HEK293 (cell line): ENCODE data around the gene FBXL7.

Source experiments
- ZBTB1 ChIP-seq: fragments of 450-650 bp; formaldehyde crosslinking; IDR thresholded peaks from 2 replicates; pipeline ENCODE4 v1.5.1; 2016; ENCODE audit warnings: missing biosample characterization, missing genetic modification characterization
- ZNF274 ChIP-seq, 2 experiments: fragments of 200-500 bp in 1 of 2; fragments of 450-650 bp in 1 of 2; sonication (Bioruptor generic) in 1 of 2; formaldehyde crosslinking in 1 of 2; IDR thresholded peaks; 2 replicates each; pipeline versions ENCODE4 v1.5.1 to v1.6.1; 2014 to 2016; ENCODE audit warnings: borderline replicate concordance in 1 of 2, inconsistent platforms in 1 of 2, low read length in 1 of 2, missing biosample characterization in 1 of 2, missing genetic modification characterization in 1 of 2

DNA sequence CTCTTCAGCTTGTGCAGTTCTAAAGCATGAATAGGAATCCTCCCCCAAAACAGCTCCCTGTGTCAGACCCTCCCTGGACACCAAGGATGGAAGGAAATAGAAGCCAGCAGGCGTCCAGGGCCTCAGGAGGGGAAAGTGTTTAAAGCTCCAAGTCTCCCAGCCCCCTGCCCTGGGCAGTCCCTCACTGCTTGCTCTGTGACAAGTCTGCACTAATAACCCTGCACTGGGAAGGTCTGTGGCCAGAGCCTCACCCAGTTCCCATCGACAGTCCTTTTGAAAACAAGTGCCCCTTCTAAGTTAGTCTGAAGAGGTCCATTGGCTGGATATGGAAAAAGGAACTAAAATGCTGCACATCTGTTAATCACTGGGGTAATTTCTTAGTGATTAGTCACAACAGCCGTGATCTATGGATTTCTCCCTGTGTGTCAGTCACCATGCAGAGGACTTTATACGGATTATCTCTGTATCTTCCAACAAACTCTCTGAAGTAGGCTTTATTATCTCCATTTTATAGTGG, 195.3 kb downstream of the FBXL7 start:
- TF ChIP-seq ZNF274 (IDR thresholded peaks at IDR 0.05; ENCODE audit: low read length) (no peak), ZNF274 (tag by site-specific recombination; IDR thresholded peaks at IDR 0.05; ENCODE audit: borderline replicate concordance) (no peak), ZBTB1 (tag by site-specific recombination) (no peak)
